Keratinocyte (primary cell): ENCODE measurements around the gene FABP6.

ENCODE experiments used
- EZH2 ChIP-seq: IDR thresholded peaks from one replicate; pipeline ENCODE4 v1.6.1; 2012; ENCODE audit warnings: inconsistent platforms, mild to moderate bottlenecking, low read length, moderate library complexity
- TF ChIP-seq, protein P1 (sequence below), 3 experiments: IDR thresholded peaks in 1 of 3; conservative IDR thresholded peaks in 1 of 3; optimal IDR thresholded peaks in 1 of 3; 2 replicates in 2 of 3; 3 replicates in 1 of 3; pipeline versions ENCODE3 to v1.5.1; 2011; ENCODE audit warnings: low read length in 3 of 3, mild to moderate bottlenecking in 3 of 3, moderate library complexity in 2 of 3, control low read depth in 1 of 3, inconsistent platforms in 1 of 3; ENCODE audit not compliant: insufficient read depth in 2 of 3; ENCODE audit errors: extremely low read depth in 1 of 3

GRCh38 chr5:160192424-160192823, 36.9 kb upstream of the FABP6 start:
- TF ChIP-seq, protein P1, sequence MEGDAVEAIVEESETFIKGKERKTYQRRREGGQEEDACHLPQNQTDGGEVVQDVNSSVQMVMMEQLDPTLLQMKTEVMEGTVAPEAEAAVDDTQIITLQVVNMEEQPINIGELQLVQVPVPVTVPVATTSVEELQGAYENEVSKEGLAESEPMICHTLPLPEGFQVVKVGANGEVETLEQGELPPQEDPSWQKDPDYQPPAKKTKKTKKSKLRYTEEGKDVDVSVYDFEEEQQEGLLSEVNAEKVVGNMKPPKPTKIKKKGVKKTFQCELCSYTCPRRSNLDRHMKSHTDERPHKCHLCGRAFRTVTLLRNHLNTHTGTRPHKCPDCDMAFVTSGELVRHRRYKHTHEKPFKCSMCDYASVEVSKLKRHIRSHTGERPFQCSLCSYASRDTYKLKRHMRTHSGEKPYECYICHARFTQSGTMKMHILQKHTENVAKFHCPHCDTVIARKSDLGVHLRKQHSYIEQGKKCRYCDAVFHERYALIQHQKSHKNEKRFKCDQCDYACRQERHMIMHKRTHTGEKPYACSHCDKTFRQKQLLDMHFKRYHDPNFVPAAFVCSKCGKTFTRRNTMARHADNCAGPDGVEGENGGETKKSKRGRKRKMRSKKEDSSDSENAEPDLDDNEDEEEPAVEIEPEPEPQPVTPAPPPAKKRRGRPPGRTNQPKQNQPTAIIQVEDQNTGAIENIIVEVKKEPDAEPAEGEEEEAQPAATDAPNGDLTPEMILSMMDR (optimal IDR thresholded peaks at IDR 0.05 in 1 of 3, IDR thresholded peaks at IDR 0.05 in 1 of 3, conservative IDR thresholded peaks at IDR 0.05 in 1 of 3; ENCODE audit: extremely low read depth in 1 of 3, insufficient read depth in 2 of 3, low read length in 3 of 3) = no peak
- no peak for TF ChIP-seq EZH2
